HEK293 (cell line): Measurements from ENCODE around the gene RASA3.

Experiments used
- CTCF ChIA-PET: fragments of 350-600 bp; formaldehyde crosslinking; extraction: SDS; loops from one replicate; lab custom pipeline; 2021; ENCODE audit warnings: antibody characterized with exemption; lab: Yijun Ruan, JAX
- POLR2A ChIA-PET: fragments of 300-600 bp; formaldehyde crosslinking; extraction: SDS; loops from one replicate; lab custom pipeline; 2020; ENCODE audit warnings: antibody characterized with exemption, inconsistent platforms; lab: Yijun Ruan, JAX
- H3K27ac ChIP-seq: fragments of 200-500 bp; sonication (Bioruptor generic); 2 replicates; pipeline ENCODE4 v1.5.1; 2014; ENCODE audit warnings: low read depth, low read length, control low read depth, inconsistent platforms; ENCODE audit errors: extremely low read depth
- H3K36me3 ChIP-seq, 2 experiments: fragments of 200-500 bp in 1 of 2; sonication (Bioruptor generic) in 1 of 2; 1 replicate in 1 of 2; 2 replicates in 1 of 2; pipeline ENCODE4 v1.5.1; 2014 to 2017; ENCODE audit warnings: inconsistent platforms in 2 of 2, low read length in 2 of 2; ENCODE audit not compliant: control insufficient read depth in 2 of 2, insufficient read depth in 1 of 2
- H3K4me1 ChIP-seq: fragments of 200-500 bp; sonication (Bioruptor generic); 2 replicates; pipeline ENCODE4 v1.5.1; 2014; ENCODE audit warnings: mild to moderate bottlenecking, low read length, inconsistent platforms; ENCODE audit not compliant: control insufficient read depth, insufficient read depth
- H3K4me3 ChIP-seq: 2 replicates; pipeline ENCODE4 v1.5.1; 2011; ENCODE audit warnings: low read depth, mild to moderate bottlenecking, control low read depth, low read length, moderate library complexity
- H3K9me3 ChIP-seq: fragments of 200-500 bp; sonication (Bioruptor generic); 2 replicates; pipeline ENCODE4 v1.5.1; 2014; ENCODE audit warnings: low read depth, low read length, inconsistent platforms; ENCODE audit not compliant: control insufficient read depth, insufficient read depth
- MEIS1 ChIP-seq: sonication (generic); formaldehyde crosslinking; IDR thresholded peaks from 2 replicates; pipeline ENCODE4 v1.8.1; 2022; ENCODE audit warnings: missing genetic modification reagents, mild to moderate bottlenecking, borderline replicate concordance
- PRDM6 ChIP-seq: fragments of 450-650 bp; formaldehyde crosslinking; IDR thresholded peaks from 2 replicates; pipeline ENCODE4 v1.5.1; 2017; ENCODE audit warnings: missing biosample characterization, missing genetic modification characterization
- SALL2 ChIP-seq: fragments of 450-650 bp; formaldehyde crosslinking; IDR thresholded peaks from 2 replicates; pipeline ENCODE4 v1.5.0; 2017; ENCODE audit warnings: missing biosample characterization, mild to moderate bottlenecking, missing genetic modification characterization, borderline replicate concordance
- SP3 ChIP-seq: fragments of 450-650 bp; formaldehyde crosslinking; IDR thresholded peaks from 2 replicates; pipeline ENCODE4 v1.5.1; 2016; ENCODE audit warnings: missing biosample characterization, missing genetic modification characterization
- ZFP69B ChIP-seq: fragments of 450-650 bp; formaldehyde crosslinking; IDR thresholded peaks from 2 replicates; pipeline ENCODE4 v1.5.1; 2016; ENCODE audit warnings: missing biosample characterization, missing genetic modification characterization
- ZNF10 ChIP-seq: fragments of 450-650 bp; formaldehyde crosslinking; IDR thresholded peaks from 2 replicates; pipeline ENCODE4 v1.5.1; 2017; ENCODE audit warnings: missing biosample characterization, missing genetic modification characterization
- ZNF138 ChIP-seq: fragments of 450-650 bp; formaldehyde crosslinking; IDR thresholded peaks from 2 replicates; pipeline ENCODE4 v1.5.1; 2016; ENCODE audit warnings: missing biosample characterization, missing genetic modification characterization, borderline replicate concordance
- ZNF223 ChIP-seq: fragments of 450-650 bp; formaldehyde crosslinking; IDR thresholded peaks from 2 replicates; pipeline ENCODE4 v1.5.1; 2016; ENCODE audit warnings: missing biosample characterization, missing genetic modification characterization
- ZNF394 ChIP-seq: fragments of 450-650 bp; formaldehyde crosslinking; IDR thresholded peaks from 2 replicates; pipeline ENCODE4 v1.5.1; 2016; ENCODE audit warnings: missing biosample characterization, missing genetic modification characterization, mild to moderate bottlenecking, moderate library complexity, borderline replicate concordance
- ZNF48 ChIP-seq: fragments of 450-650 bp; formaldehyde crosslinking; IDR thresholded peaks from 2 replicates; pipeline ENCODE4 v1.5.1; 2016; ENCODE audit warnings: missing biosample characterization, missing genetic modification characterization
- ZNF501 ChIP-seq: fragments of 450-650 bp; formaldehyde crosslinking; IDR thresholded peaks from 2 replicates; pipeline ENCODE4 v1.5.1; 2016; ENCODE audit warnings: missing biosample characterization, missing genetic modification characterization
- ZNF521 ChIP-seq: fragments of 450-650 bp; formaldehyde crosslinking; IDR thresholded peaks from 2 replicates; pipeline ENCODE4 v1.5.1; 2017; ENCODE audit warnings: missing biosample characterization, mild to moderate bottlenecking, missing genetic modification characterization
- ZNF529 ChIP-seq: fragments of 450-650 bp; formaldehyde crosslinking; IDR thresholded peaks from 2 replicates; pipeline ENCODE4 v1.5.1; 2017; ENCODE audit warnings: missing genetic modification characterization, missing biosample characterization; ENCODE audit not compliant: insufficient replicate concordance
- ZNF76 ChIP-seq: fragments of 450-650 bp; formaldehyde crosslinking; IDR thresholded peaks from 2 replicates; pipeline ENCODE4; 2016; ENCODE audit warnings: low read depth, missing biosample characterization, missing genetic modification characterization, borderline replicate concordance
- ZNF837 ChIP-seq: fragments of 450-650 bp; formaldehyde crosslinking; IDR thresholded peaks from 2 replicates; pipeline ENCODE4 v1.5.1; 2016; ENCODE audit warnings: missing biosample characterization, missing genetic modification characterization
- ZSCAN30 ChIP-seq: fragments of 450-650 bp; IDR thresholded peaks from 2 replicates; pipeline ENCODE4 v1.5.1; 2018; ENCODE audit warnings: missing biosample characterization, mild to moderate bottlenecking, missing genetic modification characterization, moderate library complexity
- TF ChIP-seq, protein P1 (sequence below): fragments of 450-650 bp; formaldehyde crosslinking; IDR thresholded peaks from 2 replicates; pipeline ENCODE4 v1.5.1; 2016; ENCODE audit warnings: missing biosample characterization, missing genetic modification characterization
- TF ChIP-seq, protein P2 (sequence below): fragments of 450-650 bp; formaldehyde crosslinking; conservative IDR thresholded peaks from 2 replicates; pipeline ENCODE4 v1.5.1; 2016; ENCODE audit warnings: low read depth, missing biosample characterization, missing genetic modification characterization

Gene RASA3

DNA sequence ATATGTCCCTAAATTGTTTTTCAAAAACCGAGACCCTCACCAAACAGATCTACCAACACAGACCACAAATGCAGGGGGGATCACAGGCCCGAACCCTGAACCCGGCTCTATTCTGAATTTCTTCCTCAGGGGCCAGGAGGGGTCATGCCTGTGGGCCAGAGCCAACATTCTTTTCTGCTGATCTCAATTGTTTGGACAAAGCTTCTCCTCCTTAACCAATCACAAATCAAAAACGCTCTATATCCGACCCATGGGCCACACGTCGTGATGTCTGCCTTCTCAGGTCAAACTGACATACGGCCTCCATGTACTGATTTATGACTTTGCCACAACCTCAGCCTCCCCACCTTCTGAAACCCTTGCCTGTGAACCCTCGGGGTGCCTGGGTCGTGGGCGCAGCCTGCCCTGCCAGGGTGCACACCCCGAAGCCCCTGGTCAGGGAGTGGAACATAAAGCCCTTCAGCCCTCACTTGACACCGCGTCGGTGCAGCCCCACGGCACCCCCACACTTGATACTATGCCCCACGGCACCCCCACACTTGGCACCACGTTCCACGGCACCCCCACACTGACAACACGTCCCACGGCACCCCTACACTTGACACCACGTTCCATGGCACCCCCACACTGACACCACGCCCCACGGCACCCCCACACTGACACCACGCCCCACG lies 100.2 kb downstream of the RASA3 start:
- H3K4me3 ChIP-seq = no peak overlapping the region
- no peaks in the 10 kb centered on the region for H3K36me3 ChIP-seq
- no peaks in the 10 kb centered on the region for H3K4me1 ChIP-seq
- H3K27ac ChIP-seq = no peak overlapping the region
- CTCF ChIA-PET = no interaction called here
- H3K9me3 ChIP-seq = no peaks in the 10 kb centered on the region
- TF ChIP-seq PRDM6 (tag by site-specific recombination) = no peak
- TF ChIP-seq MEIS1 (CRISPR knock-in tag) = 0 out of 2 replicates have a peak, but pooled peaks have one; percentile 51
- TF ChIP-seq, protein P1, sequence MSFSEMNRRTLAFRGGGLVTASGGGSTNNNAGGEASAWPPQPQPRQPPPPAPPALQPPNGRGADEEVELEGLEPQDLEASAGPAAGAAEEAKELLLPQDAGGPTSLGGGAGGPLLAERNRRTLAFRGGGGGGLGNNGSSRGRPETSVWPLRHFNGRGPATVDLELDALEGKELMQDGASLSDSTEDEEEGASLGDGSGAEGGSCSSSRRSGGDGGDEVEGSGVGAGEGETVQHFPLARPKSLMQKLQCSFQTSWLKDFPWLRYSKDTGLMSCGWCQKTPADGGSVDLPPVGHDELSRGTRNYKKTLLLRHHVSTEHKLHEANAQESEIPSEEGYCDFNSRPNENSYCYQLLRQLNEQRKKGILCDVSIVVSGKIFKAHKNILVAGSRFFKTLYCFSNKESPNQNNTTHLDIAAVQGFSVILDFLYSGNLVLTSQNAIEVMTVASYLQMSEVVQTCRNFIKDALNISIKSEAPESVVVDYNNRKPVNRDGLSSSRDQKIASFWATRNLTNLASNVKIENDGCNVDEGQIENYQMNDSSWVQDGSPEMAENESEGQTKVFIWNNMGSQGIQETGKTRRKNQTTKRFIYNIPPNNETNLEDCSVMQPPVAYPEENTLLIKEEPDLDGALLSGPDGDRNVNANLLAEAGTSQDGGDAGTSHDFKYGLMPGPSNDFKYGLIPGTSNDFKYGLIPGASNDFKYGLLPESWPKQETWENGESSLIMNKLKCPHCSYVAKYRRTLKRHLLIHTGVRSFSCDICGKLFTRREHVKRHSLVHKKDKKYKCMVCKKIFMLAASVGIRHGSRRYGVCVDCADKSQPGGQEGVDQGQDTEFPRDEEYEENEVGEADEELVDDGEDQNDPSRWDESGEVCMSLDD (tag by site-specific recombination) = peak; percentile 79
- TF ChIP-seq ZFP69B (tag by site-specific recombination) = no peak
- TF ChIP-seq ZNF529 (tag by site-specific recombination) = no peak
- TF ChIP-seq ZNF76 = no peak
- TF ChIP-seq, protein P2, sequence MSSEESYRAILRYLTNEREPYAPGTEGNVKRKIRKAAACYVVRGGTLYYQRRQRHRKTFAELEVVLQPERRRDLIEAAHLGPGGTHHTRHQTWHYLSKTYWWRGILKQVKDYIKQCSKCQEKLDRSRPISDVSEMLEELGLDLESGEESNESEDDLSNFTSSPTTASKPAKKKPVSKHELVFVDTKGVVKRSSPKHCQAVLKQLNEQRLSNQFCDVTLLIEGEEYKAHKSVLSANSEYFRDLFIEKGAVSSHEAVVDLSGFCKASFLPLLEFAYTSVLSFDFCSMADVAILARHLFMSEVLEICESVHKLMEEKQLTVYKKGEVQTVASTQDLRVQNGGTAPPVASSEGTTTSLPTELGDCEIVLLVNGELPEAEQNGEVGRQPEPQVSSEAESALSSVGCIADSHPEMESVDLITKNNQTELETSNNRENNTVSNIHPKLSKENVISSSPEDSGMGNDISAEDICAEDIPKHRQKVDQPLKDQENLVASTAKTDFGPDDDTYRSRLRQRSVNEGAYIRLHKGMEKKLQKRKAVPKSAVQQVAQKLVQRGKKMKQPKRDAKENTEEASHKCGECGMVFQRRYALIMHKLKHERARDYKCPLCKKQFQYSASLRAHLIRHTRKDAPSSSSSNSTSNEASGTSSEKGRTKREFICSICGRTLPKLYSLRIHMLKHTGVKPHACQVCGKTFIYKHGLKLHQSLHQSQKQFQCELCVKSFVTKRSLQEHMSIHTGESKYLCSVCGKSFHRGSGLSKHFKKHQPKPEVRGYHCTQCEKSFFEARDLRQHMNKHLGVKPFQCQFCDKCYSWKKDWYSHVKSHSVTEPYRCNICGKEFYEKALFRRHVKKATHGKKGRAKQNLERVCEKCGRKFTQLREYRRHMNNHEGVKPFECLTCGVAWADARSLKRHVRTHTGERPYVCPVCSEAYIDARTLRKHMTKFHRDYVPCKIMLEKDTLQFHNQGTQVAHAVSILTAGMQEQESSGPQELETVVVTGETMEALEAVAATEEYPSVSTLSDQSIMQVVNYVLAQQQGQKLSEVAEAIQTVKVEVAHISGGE (tag by site-specific recombination) = no peak
- TF ChIP-seq ZNF223 (tag by site-specific recombination) = no peak
- no peak for TF ChIP-seq ZNF521 (tag by site-specific recombination)
- no peak for TF ChIP-seq ZNF837 (tag by site-specific recombination)
- TF ChIP-seq SALL2 (tag by site-specific recombination) = no peak
- TF ChIP-seq SP3 = no peak
- no peak for TF ChIP-seq ZNF394 (tag by site-specific recombination)
- TF ChIP-seq ZNF10 (tag by site-specific recombination) = no peak
- TF ChIP-seq ZNF48 (tag by site-specific recombination) = no peak
- no peak for TF ChIP-seq ZNF138 (tag by site-specific recombination)
- TF ChIP-seq ZNF501 = no peak
- POLR2A ChIA-PET = no interaction called here

DNA sequence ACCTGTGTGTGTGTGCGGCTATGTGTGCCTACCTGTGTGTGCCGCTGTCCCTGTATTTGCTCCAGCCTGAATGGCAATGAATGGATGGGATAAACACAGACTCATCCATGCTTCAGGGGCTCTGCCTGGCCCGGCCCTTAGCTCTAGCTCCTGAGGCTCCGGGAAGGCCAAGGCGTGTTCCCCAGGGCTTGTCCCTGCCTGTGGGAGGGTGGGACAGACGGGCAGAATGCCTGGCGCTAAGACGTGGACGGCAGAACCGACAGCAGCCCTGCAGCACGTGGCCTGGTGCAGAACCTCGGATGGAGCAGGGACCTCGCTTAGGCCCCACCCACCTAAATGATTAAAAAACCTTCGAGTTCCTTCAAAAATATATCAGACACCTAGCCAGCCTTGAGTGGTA lies 100.8 kb downstream of the RASA3 start:
- TF ChIP-seq, protein P1 (tag by site-specific recombination) = no peak
- TF ChIP-seq ZSCAN30 (tag by site-specific recombination) = no peak
- POLR2A ChIA-PET = no interaction called here
- no peaks in the 10 kb centered on the region for H3K4me1 ChIP-seq
- H3K36me3 ChIP-seq = no peaks in the 10 kb centered on the region
- H3K9me3 ChIP-seq = no peaks in the 10 kb centered on the region
- CTCF ChIA-PET = no interaction called here
- H3K27ac ChIP-seq = no peak overlapping the region
- no peak overlapping the region for H3K4me3 ChIP-seq
